Muscle of leg (tissue), 11 donors: ENCODE results near the gene AMER2. TPM values are rescaled to one million over a fixed set of nuclear protein-coding genes. Genes with fewer than 3 reads are reported as not detected.

Source experiments
- DNase-seq: peaks from one replicate; pipeline ENCODE4 v3.0.0; 2013
- H3K27ac ChIP-seq: one replicate; pipeline ENCODE4 v1.5.1; 2013; ENCODE audit warnings: mild to moderate bottlenecking, low read length, control low read depth
- H3K27me3 ChIP-seq: one replicate; pipeline ENCODE4 v1.6.1; 2013; ENCODE audit warnings: low read length; ENCODE audit not compliant: control insufficient read depth, insufficient read depth
- H3K36me3 ChIP-seq: one replicate; pipeline ENCODE4 v1.6.1; 2013; ENCODE audit warnings: low read length; ENCODE audit not compliant: control insufficient read depth, insufficient read depth
- H3K4me1 ChIP-seq: one replicate; pipeline ENCODE4 v1.6.1; 2013; ENCODE audit warnings: low read length; ENCODE audit not compliant: control insufficient read depth, insufficient read depth
- H3K4me3 ChIP-seq: one replicate; pipeline ENCODE4 v1.5.1; 2013; ENCODE audit warnings: low read length, control low read depth
- H3K9me3 ChIP-seq: replicated peaks from 2 replicates; pipeline ENCODE4 v1.6.1; 2013; ENCODE audit warnings: low read depth, low read length; ENCODE audit not compliant: control insufficient read depth
- WGBS: methylation state at CpG from one replicate; pipeline ENCODE4 v1.1.5; 2013; ENCODE audit warnings: missing lambda C conversion rate; ENCODE audit not compliant: insufficient coverage; 5-methylcytosine and 5-hydroxymethylcytosine counted together
- polyA plus RNA-seq, 8 donors: library from polyadenylated mRNA; unstranded; fragments of 120-200 nt; gene quantifications; one replicate each; pipeline versions ENCODE4 v1.2.1 to v1.2.3, GENCODE V29; 2013; ENCODE audit warnings: inconsistent platforms in 1 of 8, low replicate concordance in 1 of 8; ENCODE audit not compliant: insufficient read length in 8 of 8, insufficient read depth in 1 of 8
- total RNA-seq: library from RNA; stranded (reverse); fragments of 120-200 nt; gene quantifications from one replicate; pipeline ENCODE4 v1.2.4, GENCODE V29; 2013

Gene AMER2
- total and polyA plus RNA-seq, 9 donors, result 0.03 to 0.13 (median 0.05) TPM

DNA sequence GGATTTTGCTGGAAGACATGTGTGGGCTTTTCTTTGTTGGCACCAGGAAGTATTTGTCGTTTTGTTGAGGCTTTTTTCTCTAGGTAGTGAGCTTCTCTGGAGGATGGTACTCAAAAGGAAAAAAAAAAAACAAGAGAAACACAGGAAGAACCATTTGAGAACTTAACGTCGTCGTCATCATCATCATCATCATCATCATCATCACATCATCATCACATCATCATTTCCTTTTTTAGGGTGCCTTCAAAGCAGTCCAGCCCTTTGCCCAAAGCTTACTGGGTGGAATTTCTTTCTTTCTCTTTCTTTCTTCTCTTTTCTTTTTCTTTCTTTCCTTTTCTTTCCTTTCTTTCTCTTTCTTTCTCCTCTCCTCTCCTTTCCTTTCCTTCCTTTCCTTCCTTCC lies 2.2 kb upstream of the AMER2 start:
- no peak for DNase-seq
- WGBS, result 59% methylated on average over 3 of the region's 4 CpGs
- Histone ChIP-seq H3K36me3 (no peaks in the 10 kb centered on the region), H3K27me3 (peaks cover 54% of the 10 kb centered on the region), H3K9me3 (no peaks in the 10 kb centered on the region), H3K4me3 (no peak overlapping the region), H3K4me1 (peaks cover 12% of the 10 kb centered on the region), H3K27ac (no peak overlapping the region)

DNA sequence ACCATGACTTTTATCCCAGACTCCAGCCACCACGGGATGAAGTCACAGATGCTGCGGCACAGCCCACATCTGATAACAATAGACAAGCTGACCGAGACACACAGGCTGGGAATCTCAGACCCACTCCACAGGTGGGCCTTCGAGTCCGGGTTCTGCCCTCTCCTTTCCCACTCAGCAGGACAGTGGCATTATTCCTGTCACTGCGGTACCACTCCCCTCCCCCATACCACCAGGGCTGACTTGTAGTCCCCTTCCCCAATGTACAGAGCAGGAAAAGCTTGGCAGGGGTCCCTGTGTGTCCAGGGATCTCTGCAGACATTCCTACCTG lies 179 bp upstream of the AMER2 start:
- H3K4me3 ChIP-seq, result no peak overlapping the region
- no peaks in the 10 kb centered on the region for H3K36me3 ChIP-seq
- H3K4me1 ChIP-seq, result peaks cover 12% of the 10 kb centered on the region
- DNase-seq, result no peak
- WGBS, result 19% methylated on average over 3 of the region's 6 CpGs
- no peak overlapping the region for H3K27ac ChIP-seq
- peaks cover 54% of the 10 kb centered on the region for H3K27me3 ChIP-seq
- H3K9me3 ChIP-seq, result no peaks in the 10 kb centered on the region

DNA sequence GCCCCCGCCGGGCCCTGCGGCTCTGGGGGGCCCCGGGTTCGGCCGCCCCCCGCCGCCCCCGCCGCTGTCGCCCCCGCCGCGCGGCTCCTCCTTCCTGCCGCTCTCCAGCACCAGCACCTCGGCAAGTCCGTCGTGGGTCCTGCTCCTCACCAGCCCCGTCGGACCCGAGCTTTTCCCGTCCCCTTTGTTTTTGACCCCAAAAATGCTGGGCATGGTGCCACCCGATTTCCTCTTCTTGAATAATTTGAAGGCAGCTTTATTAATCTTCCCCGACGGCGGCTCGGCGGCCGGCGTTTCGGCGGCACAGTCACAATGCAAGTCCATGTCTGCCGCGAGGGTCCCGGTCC lies 945 bp downstream of the AMER2 start:
- Histone ChIP-seq H3K9me3 (no peaks in the 10 kb centered on the region), H3K4me3 (peak overlapping the region; percentile 28)
- under 1% methylated on average over 29 of the region's 36 CpGs for WGBS

DNA sequence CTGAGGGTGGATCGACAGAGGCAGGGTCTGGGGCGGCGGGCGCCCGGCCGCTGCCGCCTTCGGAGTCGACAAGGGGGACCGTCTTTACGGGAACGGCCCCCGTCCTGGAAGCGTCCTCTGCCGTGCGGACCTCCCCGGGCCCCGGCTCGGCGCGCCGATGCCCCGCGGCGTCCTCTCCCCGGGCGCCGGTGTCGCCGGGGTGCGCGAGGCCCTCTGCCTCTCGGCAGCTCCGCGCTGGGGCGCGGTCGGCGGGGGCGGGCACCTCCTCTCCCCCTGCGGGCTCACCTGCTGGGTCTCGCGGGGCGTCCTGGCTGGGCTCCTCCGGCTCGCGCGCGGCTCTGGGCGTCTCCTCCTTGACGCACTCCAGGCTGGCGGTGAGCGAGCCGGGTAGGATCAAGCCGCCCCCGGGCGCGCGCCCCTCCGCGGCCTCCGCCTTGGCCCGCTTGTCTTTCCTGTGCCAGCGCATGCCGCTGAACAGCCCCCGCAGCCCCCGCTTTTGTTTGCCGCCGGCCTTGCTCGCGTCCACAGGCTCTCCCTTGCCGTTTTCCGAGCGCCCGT lies 1.5 kb downstream of the AMER2 start:
- Histone ChIP-seq H3K27me3 (peaks cover 51% of the 10 kb centered on the region), H3K9me3 (no peaks in the 10 kb centered on the region), H3K36me3 (no peaks in the 10 kb centered on the region), H3K4me1 (peaks cover 8% of the 10 kb centered on the region), H3K4me3 (peak overlapping the region; percentile 15), H3K27ac (no peak overlapping the region)
- under 1% methylated on average over 73 of the region's 75 CpGs for WGBS
- DNase-seq, result peak; percentile 11

More for the DNA sequence above, 945 bp downstream of the AMER2 start:
- Histone ChIP-seq H3K27ac (no peak overlapping the region), H3K27me3 (peaks cover 53% of the 10 kb centered on the region), H3K36me3 (no peaks in the 10 kb centered on the region), H3K4me1 (peaks cover 10% of the 10 kb centered on the region)
- no peak for DNase-seq

DNA sequence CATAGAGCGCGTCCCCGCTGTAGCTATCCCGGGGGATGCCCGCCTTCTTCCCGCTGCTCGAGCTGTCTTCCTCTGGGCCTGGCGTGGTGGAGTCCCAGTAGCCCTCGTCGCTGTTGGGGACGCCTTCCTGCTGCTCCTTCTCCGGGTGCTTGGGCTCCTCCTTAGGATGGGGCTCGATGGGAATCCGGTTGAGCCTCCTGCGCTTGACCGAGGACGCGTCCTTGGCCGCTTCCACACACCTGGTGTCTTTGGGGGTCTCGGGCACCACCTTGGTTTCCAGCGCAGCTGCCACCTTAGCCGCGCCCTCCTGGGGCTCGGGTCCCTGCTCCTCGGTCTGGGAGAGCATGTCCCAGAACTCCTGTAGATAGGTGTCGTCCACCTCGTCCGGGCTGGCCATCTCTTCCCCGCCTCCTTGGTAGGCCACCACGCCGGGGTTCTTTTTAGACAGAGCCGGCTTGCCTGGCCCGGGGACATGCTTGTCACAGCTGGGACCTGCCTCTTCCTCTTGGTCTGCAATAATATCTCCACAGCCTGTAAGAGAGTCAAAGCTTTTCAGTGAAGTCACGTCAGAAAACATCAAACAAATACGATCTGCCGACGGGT lies 2.0 kb downstream of the AMER2 start:
- DNase-seq, result no peak
- peaks cover 8% of the 10 kb centered on the region for H3K4me1 ChIP-seq
- peaks cover 47% of the 10 kb centered on the region for H3K27me3 ChIP-seq
- 72% methylated on average over 37 of the region's 37 CpGs for whole genome bisulfite sequencing
- H3K9me3 ChIP-seq, result no peaks in the 10 kb centered on the region
- H3K36me3 ChIP-seq, result no peaks in the 10 kb centered on the region
- H3K27ac ChIP-seq, result no peak overlapping the region
- H3K4me3 ChIP-seq, result no peak overlapping the region

DNA sequence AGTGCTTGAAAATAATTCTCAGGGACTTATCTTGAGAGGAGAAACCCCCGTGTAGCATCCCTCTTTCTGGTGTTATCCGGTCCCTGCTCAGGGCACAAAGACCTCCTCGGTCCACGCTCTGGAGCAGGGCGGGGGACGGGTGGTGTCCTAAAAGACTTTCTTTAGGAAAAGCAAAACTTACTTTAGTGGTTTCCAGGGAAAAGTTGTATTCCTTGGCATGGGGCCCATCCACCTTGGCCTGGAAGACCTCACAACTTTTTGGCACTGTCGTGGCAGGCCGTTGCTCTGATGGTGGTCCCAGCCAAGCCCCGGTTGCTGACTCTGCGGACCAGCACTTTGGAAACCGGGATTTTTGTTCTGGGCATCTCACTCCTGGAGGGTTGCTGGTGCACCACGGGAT lies 2.7 kb downstream of the AMER2 start:
- WGBS, result 76% methylated on average over 9 of the region's 12 CpGs
- Histone ChIP-seq H3K27ac (no peak overlapping the region), H3K36me3 (no peaks in the 10 kb centered on the region), H3K4me3 (no peak overlapping the region), H3K27me3 (peaks cover 43% of the 10 kb centered on the region), H3K9me3 (no peaks in the 10 kb centered on the region), H3K4me1 (peaks cover 8% of the 10 kb centered on the region)
- DNase-seq, result no peak

DNA sequence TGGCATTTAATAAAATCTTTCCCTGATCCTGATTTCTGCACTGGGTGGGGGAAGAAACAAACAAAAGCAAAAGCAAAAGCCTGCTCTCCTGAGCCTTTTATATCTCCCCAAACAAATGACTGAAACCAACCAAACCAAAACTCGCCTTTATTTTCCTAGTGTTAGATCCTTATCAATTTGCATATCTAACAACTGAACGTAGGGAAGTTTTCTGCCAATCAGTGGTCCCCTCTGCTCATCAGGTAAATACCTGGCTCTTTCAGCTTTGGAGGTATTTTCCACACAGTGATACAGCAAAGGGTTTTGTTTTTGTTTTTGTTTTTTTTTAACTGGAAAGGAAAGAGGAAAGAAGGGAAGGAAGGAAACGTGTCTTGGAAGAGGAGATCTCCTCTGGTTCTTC lies 3.3 kb downstream of the AMER2 start:
- peaks cover 43% of the 10 kb centered on the region for H3K27me3 ChIP-seq
- H3K36me3 ChIP-seq, result no peaks in the 10 kb centered on the region
- H3K4me3 ChIP-seq, result no peak overlapping the region
- no peak overlapping the region for H3K27ac ChIP-seq
- H3K4me1 ChIP-seq, result peaks cover 8% of the 10 kb centered on the region
- DNase-seq, result no peak
- WGBS, result 33% methylated on average over 1 of the region's 3 CpGs
- H3K9me3 ChIP-seq, result no peaks in the 10 kb centered on the region

DNA sequence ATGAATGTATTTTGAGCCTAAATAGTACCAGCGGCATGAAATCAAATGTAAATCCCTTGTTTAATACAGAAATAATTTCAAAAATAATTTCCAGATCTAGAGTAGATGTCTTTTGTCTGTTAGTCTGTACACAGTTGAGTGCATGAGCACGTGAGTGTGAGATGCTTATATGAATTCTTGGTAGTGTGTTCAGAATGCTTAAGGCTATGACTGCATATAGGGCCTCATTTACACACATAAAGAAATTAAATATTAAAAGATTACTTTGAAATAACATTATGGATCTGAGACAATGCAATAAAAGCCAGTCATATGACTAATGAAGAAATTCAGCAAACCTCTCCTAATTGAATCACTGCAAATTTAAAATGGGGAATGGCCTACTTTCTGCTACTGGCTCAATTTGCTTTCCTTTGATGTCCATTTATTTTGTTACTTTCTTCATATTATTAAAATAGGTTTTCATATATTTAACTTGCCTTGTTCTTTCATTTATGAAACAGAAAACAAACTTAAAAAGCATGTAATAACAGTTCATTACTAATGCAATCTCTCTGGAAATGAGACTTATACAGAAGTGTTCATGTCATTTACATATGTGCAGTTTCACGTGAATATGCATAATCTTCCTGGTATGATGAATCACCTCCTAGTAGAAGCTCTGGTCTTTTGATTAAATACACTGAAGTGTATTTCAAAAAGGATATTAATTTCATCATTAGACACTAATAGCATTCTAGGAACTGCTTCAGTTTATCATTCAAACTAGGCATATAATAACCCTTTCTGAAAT lies 4.5 kb downstream of the AMER2 start:
- Histone ChIP-seq H3K27ac (no peak overlapping the region), H3K4me3 (no peak overlapping the region), H3K4me1 (peaks cover 8% of the 10 kb centered on the region), H3K27me3 (peaks cover 36% of the 10 kb centered on the region), H3K9me3 (no peaks in the 10 kb centered on the region), H3K36me3 (no peaks in the 10 kb centered on the region)
- DNase-seq, result no peak
- WGBS, result no CpG with 5 or more reads among the region's 3 CpGs

DNA sequence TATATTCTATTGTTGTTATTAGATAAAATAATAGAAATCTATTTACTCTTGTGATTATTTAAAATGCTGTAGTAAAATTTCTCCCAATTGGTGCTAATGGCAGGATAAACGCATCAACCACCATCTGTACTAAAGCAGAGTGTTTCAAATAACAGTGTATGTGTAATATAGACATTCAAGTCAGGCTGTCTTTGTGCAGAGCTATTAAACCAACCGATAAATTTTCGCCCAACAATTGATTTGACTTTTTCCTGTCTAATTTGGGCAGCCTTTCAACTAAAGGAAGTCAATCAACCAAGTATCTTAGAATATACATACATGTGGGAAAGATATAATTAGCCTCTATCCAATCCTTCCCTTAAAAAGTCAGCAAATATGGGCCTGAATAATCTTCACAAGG lies 5.8 kb downstream of the AMER2 start:
- Histone ChIP-seq H3K4me3 (no peak overlapping the region), H3K27ac (no peak overlapping the region), H3K9me3 (no peaks in the 10 kb centered on the region), H3K27me3 (peaks cover 24% of the 10 kb centered on the region), H3K4me1 (peaks cover 2% of the 10 kb centered on the region), H3K36me3 (no peaks in the 10 kb centered on the region)
- WGBS, result no CpG with 5 or more reads among the region's 3 CpGs
- no peak for DNase-seq

DNA sequence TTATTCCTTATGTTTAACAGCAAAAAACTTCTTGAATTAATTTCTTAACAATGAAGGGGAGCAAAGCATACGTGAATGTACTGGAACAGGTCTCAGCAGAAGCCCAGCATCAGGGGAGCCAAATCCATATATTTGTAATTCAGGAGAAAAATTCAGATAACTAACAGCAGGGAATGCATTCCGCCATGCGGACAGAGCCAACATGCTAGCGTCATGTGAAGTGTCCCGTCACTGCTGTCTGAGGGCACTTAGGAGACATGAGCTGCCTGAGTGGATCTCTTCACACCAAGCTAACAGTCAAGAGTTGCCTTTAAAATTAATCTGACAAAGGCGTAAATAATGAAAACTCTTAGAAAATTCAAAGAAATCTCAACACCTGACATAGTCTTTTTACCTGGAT lies 6.4 kb downstream of the AMER2 start:
- peaks cover 18% of the 10 kb centered on the region for H3K27me3 ChIP-seq

More for the DNA sequence above, 6.4 kb downstream of the AMER2 start:
- Histone ChIP-seq H3K4me1 (no peaks in the 10 kb centered on the region), H3K9me3 (no peaks in the 10 kb centered on the region), H3K4me3 (no peak overlapping the region), H3K27ac (no peak overlapping the region), H3K36me3 (no peaks in the 10 kb centered on the region)
- DNase-seq, result no peak
- no CpG with 5 or more reads among the region's 6 CpGs for WGBS
